ENCODE data around the gene KYNU.

DNA sequence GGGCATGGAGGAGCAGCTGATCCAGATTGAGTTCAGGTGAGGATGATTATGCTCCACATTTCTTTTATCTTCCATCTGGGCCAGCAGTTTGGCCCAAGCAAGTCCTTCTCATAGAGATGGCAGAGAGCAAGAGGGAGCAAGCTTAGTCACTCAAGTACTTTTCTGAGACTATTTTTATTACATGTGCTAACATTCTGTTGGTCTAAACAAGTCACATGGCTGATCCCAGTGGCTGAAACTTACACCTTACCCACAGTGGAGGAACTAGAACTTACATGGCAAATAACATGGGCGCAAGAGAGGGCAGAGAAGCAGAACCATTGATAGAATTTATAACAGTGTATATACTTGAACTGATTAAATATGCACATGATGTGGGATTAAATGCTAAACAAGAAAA lies 105.7 kb downstream of the KYNU start:
- TF ChIP-seq, protein P1, sequence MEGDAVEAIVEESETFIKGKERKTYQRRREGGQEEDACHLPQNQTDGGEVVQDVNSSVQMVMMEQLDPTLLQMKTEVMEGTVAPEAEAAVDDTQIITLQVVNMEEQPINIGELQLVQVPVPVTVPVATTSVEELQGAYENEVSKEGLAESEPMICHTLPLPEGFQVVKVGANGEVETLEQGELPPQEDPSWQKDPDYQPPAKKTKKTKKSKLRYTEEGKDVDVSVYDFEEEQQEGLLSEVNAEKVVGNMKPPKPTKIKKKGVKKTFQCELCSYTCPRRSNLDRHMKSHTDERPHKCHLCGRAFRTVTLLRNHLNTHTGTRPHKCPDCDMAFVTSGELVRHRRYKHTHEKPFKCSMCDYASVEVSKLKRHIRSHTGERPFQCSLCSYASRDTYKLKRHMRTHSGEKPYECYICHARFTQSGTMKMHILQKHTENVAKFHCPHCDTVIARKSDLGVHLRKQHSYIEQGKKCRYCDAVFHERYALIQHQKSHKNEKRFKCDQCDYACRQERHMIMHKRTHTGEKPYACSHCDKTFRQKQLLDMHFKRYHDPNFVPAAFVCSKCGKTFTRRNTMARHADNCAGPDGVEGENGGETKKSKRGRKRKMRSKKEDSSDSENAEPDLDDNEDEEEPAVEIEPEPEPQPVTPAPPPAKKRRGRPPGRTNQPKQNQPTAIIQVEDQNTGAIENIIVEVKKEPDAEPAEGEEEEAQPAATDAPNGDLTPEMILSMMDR (IDR thresholded peaks at IDR 0.05), result no peak
- TF ChIP-seq EZH2 (IDR thresholded peaks at IDR 0.05) (no peak), EZH2phosphoT487 (IDR thresholded peaks at IDR 0.05) (no peak)

All from neural progenitor cell (in vitro differentiated cells).